Stomach smooth muscle (tissue), 2 donors: ENCODE results near the gene ETV3L.

Experiments used
- H3K27ac ChIP-seq: one replicate; pipeline ENCODE4 v1.7.0; 2013; ENCODE audit warnings: mild to moderate bottlenecking, low read length, inconsistent platforms
- H3K27me3 ChIP-seq, 2 donors: one replicate each; pipeline ENCODE4 v1.7.0; 2013; ENCODE audit warnings: low read length in 2 of 2; ENCODE audit not compliant: insufficient read depth in 2 of 2, control insufficient read depth in 1 of 2
- H3K36me3 ChIP-seq, 2 donors: one replicate each; pipeline ENCODE4 v1.7.0; 2013; ENCODE audit warnings: low read length in 2 of 2; ENCODE audit not compliant: control insufficient read depth in 2 of 2, insufficient read depth in 2 of 2
- H3K4me1 ChIP-seq: one replicate; pipeline ENCODE4 v1.7.0; 2013; ENCODE audit warnings: low read length; ENCODE audit not compliant: control insufficient read depth, insufficient read depth
- H3K4me3 ChIP-seq, 2 donors: one replicate each; pipeline ENCODE4 v1.7.0; 2013; ENCODE audit warnings: low read length in 2 of 2
- H3K9ac ChIP-seq, 2 donors: one replicate each; pipeline ENCODE4 v1.7.0; 2013; ENCODE audit warnings: low read length in 2 of 2, mild to moderate bottlenecking in 1 of 2
- H3K9me3 ChIP-seq, 2 donors: one replicate each; pipeline ENCODE4 v1.7.0; 2013; ENCODE audit warnings: low read length in 2 of 2; ENCODE audit not compliant: control insufficient read depth in 2 of 2
- donor health status: healthy.
- donor health status: Pancreatic carcinoma.

ETV3L gene

DNA sequence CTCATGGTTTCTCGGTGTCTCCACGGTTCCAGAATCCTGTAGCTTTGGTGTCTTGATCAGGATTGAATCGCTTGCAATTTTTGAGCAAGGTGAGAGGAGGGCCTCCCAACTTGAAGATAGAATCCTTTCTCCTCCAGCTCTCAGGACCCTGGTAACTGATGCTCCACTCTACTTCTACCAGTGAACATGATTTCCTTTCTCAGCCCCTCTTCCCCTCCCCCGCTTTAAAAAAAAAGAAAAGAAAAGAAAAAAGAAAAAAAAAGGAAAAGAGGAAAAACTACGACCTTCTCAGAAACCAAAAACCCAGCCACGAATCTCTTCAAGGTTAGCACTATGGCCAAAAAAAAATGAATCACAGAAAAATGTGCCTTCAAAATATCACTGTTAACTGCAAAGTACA is 55.3 kb downstream of the ETV3L start:
- Histone ChIP-seq H3K9ac (peak overlapping the region; percentile 29 to 93), H3K27me3 (no peaks in the 10 kb centered on the region), H3K4me1 (peaks cover 32% of the 10 kb centered on the region), H3K27ac (no peak overlapping the region), H3K9me3 (no peaks in the 10 kb centered on the region), H3K4me3 (peak overlapping the region; percentile 83 to 95), H3K36me3 (no peaks in the 10 kb centered on the region)

DNA sequence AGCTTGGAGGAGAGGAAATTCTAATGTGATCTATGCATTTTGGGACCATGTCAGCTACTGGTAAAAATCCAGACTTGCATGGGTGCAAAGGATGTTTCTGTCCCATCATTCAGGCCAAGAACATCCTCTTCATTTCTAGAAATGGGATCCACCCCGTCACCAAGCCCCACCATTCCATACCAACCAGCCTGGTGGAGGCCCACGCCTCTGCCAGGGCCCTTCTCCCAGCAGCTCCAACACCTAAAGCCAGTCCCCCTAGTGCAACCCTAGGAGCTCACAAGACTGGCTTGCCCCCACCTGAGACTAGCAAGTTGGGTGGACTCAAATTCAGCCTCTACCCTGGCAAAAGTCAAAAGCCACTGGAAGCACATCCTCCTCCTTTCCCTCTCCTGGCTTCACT is 55.9 kb downstream of the ETV3L start:
- peak overlapping the region; percentile 83 to 95 for H3K4me3 ChIP-seq
- H3K4me1 ChIP-seq = peaks cover 32% of the 10 kb centered on the region
- H3K27ac ChIP-seq = no peak overlapping the region
- H3K27me3 ChIP-seq = no peaks in the 10 kb centered on the region
- peak overlapping the region; percentile 36 to 93 for H3K9ac ChIP-seq
- no peaks in the 10 kb centered on the region for H3K36me3 ChIP-seq
- H3K9me3 ChIP-seq = no peaks in the 10 kb centered on the region

DNA sequence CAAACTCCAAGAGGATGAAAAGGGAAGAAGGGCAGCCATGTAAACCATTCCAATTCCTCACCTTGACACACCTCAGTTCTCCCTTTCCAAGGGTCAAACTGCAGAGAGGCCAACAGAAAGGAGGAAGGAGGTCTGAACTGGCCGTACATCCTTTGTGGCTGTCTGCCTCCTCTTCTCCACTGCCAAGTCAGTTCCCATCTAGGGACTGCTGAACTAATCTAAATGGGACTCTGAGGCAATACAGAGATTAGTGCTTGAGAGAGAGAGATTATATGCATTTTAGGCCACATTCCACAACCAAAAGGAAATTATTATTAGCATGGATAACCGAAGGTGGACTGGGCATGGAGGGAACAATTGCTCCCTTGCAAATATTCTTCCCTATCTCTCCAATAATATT is 56.8 kb downstream of the ETV3L start:
- H3K4me1 ChIP-seq = peaks cover 32% of the 10 kb centered on the region
- H3K4me3 ChIP-seq = peak overlapping the region; percentile 83 to 95

More for the DNA sequence above, 56.8 kb downstream of the ETV3L start:
- Histone ChIP-seq H3K27me3 (no peaks in the 10 kb centered on the region), H3K9ac (peak overlapping the region in 1 of 2 donors; percentile 25), H3K36me3 (no peaks in the 10 kb centered on the region), H3K27ac (no peak overlapping the region), H3K9me3 (no peaks in the 10 kb centered on the region)
